Right lobe of liver (tissue), 4 donors: ENCODE results near the gene PFN1.

Experiments
- POLR2A ChIP-seq: fragments of 450-650 bp; IDR thresholded peaks from one replicate; pipeline ENCODE4 v1.6.1; 2017; ENCODE audit warnings: antibody characterized with exemption, mild to moderate bottlenecking
- TF ChIP-seq, protein P1 (sequence below), 4 donors: fragments of 200-600 bp in 3 of 4; fragments of 450-650 bp in 1 of 4; IDR thresholded peaks; one replicate each; pipeline versions ENCODE4 v1.5.1 to v1.8.0; 2016 to 2022; ENCODE audit warnings: antibody characterized with exemption in 4 of 4, mild to moderate bottlenecking in 2 of 4
- donor health status: DM: no; HTN: no; CAD: no.
- donor health status: DM: no; HTN: no; CAD: no.
- donor health status: DM: no; HTN: yes; CAD: no.

DNA sequence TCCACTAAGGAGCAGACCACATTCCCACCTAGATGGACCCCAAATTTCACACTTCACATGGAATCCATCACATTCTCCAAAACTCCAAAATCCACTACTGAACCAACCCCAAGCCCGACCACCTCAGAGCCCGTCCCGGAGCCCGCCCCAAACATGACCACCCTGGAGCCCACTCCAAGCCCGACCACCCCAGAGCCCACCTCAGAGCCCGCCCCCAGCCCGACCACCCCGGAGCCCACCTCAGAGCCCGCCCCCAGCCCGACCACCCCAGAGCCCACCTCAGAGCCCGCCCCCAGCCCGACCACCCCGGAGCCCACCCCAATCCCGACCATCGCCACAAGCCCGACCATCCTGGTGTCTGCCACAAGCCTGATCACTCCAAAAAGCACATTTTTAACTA, 14.7 kb downstream of the PFN1 start:
- TF ChIP-seq, protein P1, sequence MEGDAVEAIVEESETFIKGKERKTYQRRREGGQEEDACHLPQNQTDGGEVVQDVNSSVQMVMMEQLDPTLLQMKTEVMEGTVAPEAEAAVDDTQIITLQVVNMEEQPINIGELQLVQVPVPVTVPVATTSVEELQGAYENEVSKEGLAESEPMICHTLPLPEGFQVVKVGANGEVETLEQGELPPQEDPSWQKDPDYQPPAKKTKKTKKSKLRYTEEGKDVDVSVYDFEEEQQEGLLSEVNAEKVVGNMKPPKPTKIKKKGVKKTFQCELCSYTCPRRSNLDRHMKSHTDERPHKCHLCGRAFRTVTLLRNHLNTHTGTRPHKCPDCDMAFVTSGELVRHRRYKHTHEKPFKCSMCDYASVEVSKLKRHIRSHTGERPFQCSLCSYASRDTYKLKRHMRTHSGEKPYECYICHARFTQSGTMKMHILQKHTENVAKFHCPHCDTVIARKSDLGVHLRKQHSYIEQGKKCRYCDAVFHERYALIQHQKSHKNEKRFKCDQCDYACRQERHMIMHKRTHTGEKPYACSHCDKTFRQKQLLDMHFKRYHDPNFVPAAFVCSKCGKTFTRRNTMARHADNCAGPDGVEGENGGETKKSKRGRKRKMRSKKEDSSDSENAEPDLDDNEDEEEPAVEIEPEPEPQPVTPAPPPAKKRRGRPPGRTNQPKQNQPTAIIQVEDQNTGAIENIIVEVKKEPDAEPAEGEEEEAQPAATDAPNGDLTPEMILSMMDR (IDR thresholded peaks at IDR 0.05), result no peak
- no peak for TF ChIP-seq POLR2A
